Loucy (cell line): Measurements from ENCODE around the gene PLAAT2.

ENCODE experiments used
- H2AFZ ChIP-seq: fragments of 200-600 bp; sonication (generic); 2 replicates; pipeline ENCODE4 v1.6.0; 2016; ENCODE audit warnings: antibody characterized with exemption, mild to moderate bottlenecking, low read length, moderate library complexity
- H3F3A ChIP-seq: fragments of 200-600 bp; 2 replicates; pipeline ENCODE4 v1.6.0; 2016; ENCODE audit warnings: antibody characterized with exemption, low read depth, mild to moderate bottlenecking
- H3K27me3 ChIP-seq: fragments of 200-600 bp; sonication (generic); 2 replicates; pipeline ENCODE4 v1.6.1; 2014; ENCODE audit warnings: low read length, mild to moderate bottlenecking; ENCODE audit not compliant: insufficient read depth, poor library complexity, severe bottlenecking
- H3K36me3 ChIP-seq: fragments of 200-600 bp; sonication (generic); 2 replicates; pipeline ENCODE4 v1.6.1; 2016; ENCODE audit warnings: low read length; ENCODE audit not compliant: insufficient read depth
- H3K4me1 ChIP-seq: fragments of 200-600 bp; sonication (generic); 2 replicates; pipeline ENCODE4 v1.5.1; 2014; ENCODE audit warnings: low read length, mild to moderate bottlenecking; ENCODE audit not compliant: insufficient read depth, poor library complexity, severe bottlenecking
- H3K4me2 ChIP-seq: fragments of 200-600 bp; sonication (generic); 2 replicates; pipeline ENCODE4 v1.6.0; 2014; ENCODE audit warnings: antibody characterized with exemption, low read length, low read depth, mild to moderate bottlenecking; ENCODE audit not compliant: poor library complexity, severe bottlenecking
- H3K4me3 ChIP-seq: fragments of 200-600 bp; sonication (generic); 2 replicates; pipeline ENCODE4 v1.5.1; 2014; ENCODE audit warnings: low read length, mild to moderate bottlenecking, mixed read lengths; ENCODE audit not compliant: poor library complexity, severe bottlenecking
- H3K79me2 ChIP-seq: fragments of 200-600 bp; sonication (generic); 2 replicates; pipeline ENCODE4 v1.6.1; 2014; ENCODE audit warnings: low read length; ENCODE audit not compliant: insufficient read depth
- H3K9ac ChIP-seq: fragments of 200-600 bp; sonication (generic); 2 replicates; pipeline ENCODE4 v1.6.0; 2014; ENCODE audit warnings: mild to moderate bottlenecking, low read depth, low read length, moderate library complexity; ENCODE audit not compliant: poor library complexity, severe bottlenecking
- H3K9me2 ChIP-seq: fragments of 200-600 bp; sonication (generic); replicated peaks from 2 replicates; pipeline ENCODE4 v1.6.1; 2016; ENCODE audit warnings: low read depth, low read length, mixed read lengths
- H3K9me3 ChIP-seq: fragments of 200-600 bp; sonication (generic); 2 replicates; pipeline ENCODE4 v1.6.1; 2014; ENCODE audit warnings: mild to moderate bottlenecking, antibody characterized with exemption, low read length, low read depth; ENCODE audit not compliant: insufficient read depth
- H4K20me1 ChIP-seq: fragments of 200-600 bp; sonication (generic); 2 replicates; pipeline ENCODE4 v1.6.0; 2014; ENCODE audit warnings: antibody characterized with exemption, low read length, mild to moderate bottlenecking; ENCODE audit not compliant: insufficient read depth, poor library complexity, severe bottlenecking
- CTCF ChIP-seq: fragments of 200-600 bp; sonication (generic); conservative IDR thresholded peaks from 2 replicates; pipeline ENCODE4 v1.5.1; 2014; ENCODE audit warnings: mild to moderate bottlenecking, antibody characterized with exemption, low read length
- EZH2phosphoT487 ChIP-seq: fragments of 200-600 bp; IDR thresholded peaks from 2 replicates; pipeline ENCODE4 v1.6.1; 2018; ENCODE audit warnings: antibody characterized with exemption, mild to moderate bottlenecking, moderate library complexity, borderline replicate concordance

Gene PLAAT2

GRCh38 chr11:63523151-63523550 is 40.0 kb downstream of the PLAAT2 start:
- no peaks in the 10 kb centered on the region for H3K27me3 ChIP-seq
- no peak overlapping the region for H3K4me2 ChIP-seq
- H3F3A ChIP-seq, result 0 out of 2 replicates have a peak, but pooled peaks cover 2% of the 10 kb centered on the region
- TF ChIP-seq CTCF (no peak), EZH2phosphoT487 (no peak)
- H3K79me2 ChIP-seq, result no peaks in the 10 kb centered on the region
- H4K20me1 ChIP-seq, result no peaks in the 10 kb centered on the region
- H3K9ac ChIP-seq, result no peak overlapping the region
- no peaks in the 10 kb centered on the region for H3K9me2 ChIP-seq
- H3K9me3 ChIP-seq, result peaks cover 18% of the 10 kb centered on the region
- no peaks in the 10 kb centered on the region for H3K36me3 ChIP-seq
- H3K4me1 ChIP-seq, result peaks cover 28% of the 10 kb centered on the region
- H3K4me3 ChIP-seq, result no peak overlapping the region
- H2AFZ ChIP-seq, result no peak overlapping the region

- H3K27me3 ChIP-seq, result no peaks in the 10 kb centered on the region
- H3K4me3 ChIP-seq, result no peak overlapping the region
- no peaks in the 10 kb centered on the region for H4K20me1 ChIP-seq
- no peak overlapping the region for H3K9ac ChIP-seq
- peaks cover 20% of the 10 kb centered on the region for H3K4me1 ChIP-seq
- no peaks in the 10 kb centered on the region for H3K9me2 ChIP-seq
- no peaks in the 10 kb centered on the region for H3K36me3 ChIP-seq
- TF ChIP-seq CTCF (no peak), EZH2phosphoT487 (no peak)
- peaks cover 18% of the 10 kb centered on the region for H3K9me3 ChIP-seq
- no peak overlapping the region for H3K4me2 ChIP-seq
- H2AFZ ChIP-seq, result no peak overlapping the region
- 0 out of 2 replicates have a peak, but pooled peaks cover 2% of the 10 kb centered on the region for H3F3A ChIP-seq
- H3K79me2 ChIP-seq, result no peaks in the 10 kb centered on the region
Measured at GRCh38 chr11:63521896-63522295, 41.3 kb downstream of the PLAAT2 start.

- no peak overlapping the region for H3K4me3 ChIP-seq
- H3K9me3 ChIP-seq, result peaks cover 18% of the 10 kb centered on the region
- no peaks in the 10 kb centered on the region for H4K20me1 ChIP-seq
- H2AFZ ChIP-seq, result no peak overlapping the region
- TF ChIP-seq EZH2phosphoT487 (no peak), CTCF (no peak)
- no peaks in the 10 kb centered on the region for H3K36me3 ChIP-seq
- no peaks in the 10 kb centered on the region for H3K27me3 ChIP-seq
- H3K4me2 ChIP-seq, result no peak overlapping the region
- no peak overlapping the region for H3K9ac ChIP-seq
- peaks cover 20% of the 10 kb centered on the region for H3K4me1 ChIP-seq
- H3F3A ChIP-seq, result 0 out of 2 replicates have a peak, but pooled peaks cover 2% of the 10 kb centered on the region
- no peaks in the 10 kb centered on the region for H3K9me2 ChIP-seq
- H3K79me2 ChIP-seq, result no peaks in the 10 kb centered on the region
Measured at GRCh38 chr11:63520606-63521170, 42.5 kb downstream of the PLAAT2 start.
